HG02973 (cell line): ENCODE results near the gene CRBN.

Experiments
- ATAC-seq: cut with Tn5 transposase; IDR thresholded peaks from one replicate; pipeline ENCODE4 v1.9.1; 2021; ENCODE audit warnings: moderate library complexity; ENCODE audit not compliant: unreplicated experiment

The CRBN gene

DNA sequence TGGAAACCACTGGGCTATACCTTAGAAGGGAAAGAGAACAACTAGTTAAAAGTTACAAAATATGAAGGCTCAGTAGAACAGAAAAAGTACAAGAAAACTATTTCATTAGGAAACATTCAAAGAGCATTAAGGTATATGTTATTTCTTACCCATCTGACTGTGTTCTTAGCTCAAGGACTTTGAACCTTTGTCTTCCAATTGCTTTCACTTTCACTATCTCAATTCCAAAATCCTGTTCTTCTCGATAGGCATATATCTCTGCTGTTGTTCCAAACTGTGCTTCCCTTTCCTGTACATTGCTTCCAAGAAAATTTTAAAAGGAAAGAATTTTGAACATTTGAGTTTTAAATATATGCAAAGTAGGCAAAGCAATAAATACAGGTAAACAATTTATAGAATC, 6.9 kb downstream of the CRBN start:
- no peak for ATAC-seq

GRCh38 chr3:3170998-3171397, 8.5 kb downstream of the CRBN start:
- ATAC-seq, result no peak

GRCh38 chr3:3165650-3166049, 13.8 kb downstream of the CRBN start:
- ATAC-seq, result no peak

DNA sequence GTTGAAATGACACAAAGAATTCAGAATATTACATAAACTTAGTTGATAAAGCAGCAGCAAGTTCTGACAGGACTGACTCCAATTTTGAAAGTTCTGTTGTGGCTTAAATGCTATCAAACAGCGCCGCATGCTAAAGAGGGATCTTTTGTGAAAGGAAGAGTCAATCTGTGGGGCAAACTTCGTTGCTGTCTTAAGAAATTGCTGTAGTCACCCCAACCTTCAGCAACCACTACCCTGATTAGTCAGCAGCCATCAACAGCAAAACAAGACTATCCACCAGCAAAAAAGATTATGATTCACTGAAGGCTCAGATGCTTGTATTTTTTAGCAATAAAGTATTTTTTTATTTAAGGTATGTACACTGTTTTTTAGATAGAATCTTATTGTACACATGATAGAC, 14.2 kb downstream of the CRBN start:
- no peak for ATAC-seq

DNA sequence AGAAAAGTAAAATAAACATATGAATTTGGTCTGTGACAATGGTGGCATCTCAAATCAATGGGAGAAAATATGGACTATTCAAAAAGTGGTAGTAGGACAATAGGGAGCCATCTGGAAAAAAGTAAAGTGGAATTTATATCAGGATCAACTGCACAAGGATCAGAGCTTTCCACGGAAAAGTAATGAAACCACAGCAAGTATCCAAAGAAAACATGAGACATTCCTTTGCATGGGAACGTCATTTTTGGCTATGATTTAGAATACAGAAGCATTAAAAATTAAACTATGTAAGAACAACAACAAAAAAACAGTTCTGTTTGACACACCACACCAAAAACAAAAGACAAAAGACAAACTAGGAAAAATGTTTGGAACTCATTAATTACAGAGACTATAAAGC, 18.7 kb downstream of the CRBN start:
- ATAC-seq, result no peak

DNA sequence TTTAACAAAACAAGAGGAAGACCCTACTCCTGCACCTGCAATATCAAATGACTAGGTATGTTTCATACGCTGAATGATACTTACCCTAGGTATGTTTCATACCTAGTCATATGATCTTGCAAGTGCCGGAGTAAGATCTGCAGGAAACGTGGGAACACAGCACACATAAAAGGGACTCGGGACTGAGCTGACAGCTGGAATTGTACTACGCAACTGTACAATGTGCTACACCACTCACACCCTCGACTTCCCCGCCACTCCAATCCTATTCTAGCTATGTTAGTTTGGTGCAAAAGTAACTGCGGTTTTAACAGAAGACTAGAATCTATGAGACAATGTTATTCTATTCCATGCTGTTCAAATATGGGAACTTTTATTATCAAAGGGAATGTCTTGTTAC, 22.0 kb downstream of the CRBN start:
- no peak for ATAC-seq

GRCh38 chr3:3154879-3155610, 24.4 kb downstream of the CRBN start:
- ATAC-seq, result no peak

DNA sequence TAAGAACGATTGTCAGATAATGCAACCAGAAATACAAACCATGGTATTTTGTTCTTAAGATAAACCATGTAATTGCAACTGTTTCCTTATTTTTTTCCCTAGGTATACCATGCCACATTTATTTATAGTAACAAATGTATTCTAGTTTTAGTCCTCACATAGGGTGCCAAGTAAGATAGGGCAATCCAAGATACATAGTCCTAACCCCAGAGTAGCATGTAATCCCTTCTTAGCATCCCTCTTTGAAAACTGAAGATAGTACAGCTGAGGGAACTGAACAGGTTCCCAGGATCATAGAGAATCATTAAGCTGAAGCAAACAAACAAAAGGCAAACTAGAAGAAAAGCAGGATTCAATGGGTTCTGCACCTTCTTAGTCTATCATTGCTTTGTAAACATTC, 28.0 kb downstream of the CRBN start:
- ATAC-seq, result no peak

DNA sequence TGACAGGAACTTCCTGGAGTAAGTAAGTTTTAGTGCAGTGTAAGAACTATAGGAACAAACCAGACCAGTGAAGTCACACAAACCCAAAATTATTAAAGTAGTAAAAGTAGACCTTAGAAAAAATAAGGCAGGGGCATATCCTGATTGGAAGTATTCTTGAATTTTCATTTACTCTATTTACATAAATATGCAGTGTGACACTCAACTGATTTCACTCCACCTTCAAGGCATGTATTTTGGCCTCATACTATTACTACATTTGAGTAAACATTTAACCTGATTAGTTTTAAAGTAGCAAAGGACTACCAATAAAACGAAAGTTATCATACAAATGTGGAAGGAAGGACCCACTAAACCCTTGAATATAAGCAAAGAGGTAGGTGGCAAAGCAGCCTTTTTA, 29.9 kb downstream of the CRBN start:
- ATAC-seq, result no peak

DNA sequence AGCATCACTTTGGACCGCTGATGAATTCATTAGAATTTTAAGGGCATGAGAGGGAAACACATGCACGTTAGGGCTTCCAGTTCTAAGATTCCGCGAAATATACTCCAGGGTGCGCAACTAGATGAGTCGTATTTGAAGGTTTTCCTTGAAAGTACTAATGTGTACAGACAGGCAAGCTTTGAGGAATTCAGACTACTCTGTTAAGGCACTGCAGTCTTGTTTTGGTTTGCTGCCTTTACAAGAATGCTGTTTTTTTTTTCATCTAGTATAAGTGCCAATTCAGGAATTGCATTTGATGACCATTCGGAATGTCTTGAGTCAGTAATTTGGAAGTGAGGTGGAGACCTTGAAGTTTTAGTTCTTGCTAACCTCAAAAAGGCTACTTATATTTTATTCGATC, 33.7 kb downstream of the CRBN start:
- no peak for ATAC-seq

DNA sequence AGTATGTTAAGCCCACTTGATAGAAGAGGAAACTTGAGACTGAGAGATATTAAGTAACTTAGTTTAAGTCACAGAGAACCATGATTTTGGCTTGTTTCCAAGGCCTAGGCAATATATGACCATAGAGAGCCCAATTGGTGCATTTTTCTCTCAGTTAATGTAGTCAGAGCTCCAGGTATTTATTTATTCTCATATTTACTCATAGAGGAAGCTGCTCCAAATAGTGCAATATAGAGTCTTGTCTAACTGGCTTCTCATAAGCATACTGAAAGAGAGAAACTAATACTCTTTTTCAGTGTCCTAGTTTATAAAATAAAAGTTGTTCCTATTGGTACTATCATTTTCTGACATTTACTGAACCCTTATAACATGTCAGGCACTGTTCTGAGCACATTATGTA, 37.6 kb downstream of the CRBN start:
- ATAC-seq, result no peak

DNA sequence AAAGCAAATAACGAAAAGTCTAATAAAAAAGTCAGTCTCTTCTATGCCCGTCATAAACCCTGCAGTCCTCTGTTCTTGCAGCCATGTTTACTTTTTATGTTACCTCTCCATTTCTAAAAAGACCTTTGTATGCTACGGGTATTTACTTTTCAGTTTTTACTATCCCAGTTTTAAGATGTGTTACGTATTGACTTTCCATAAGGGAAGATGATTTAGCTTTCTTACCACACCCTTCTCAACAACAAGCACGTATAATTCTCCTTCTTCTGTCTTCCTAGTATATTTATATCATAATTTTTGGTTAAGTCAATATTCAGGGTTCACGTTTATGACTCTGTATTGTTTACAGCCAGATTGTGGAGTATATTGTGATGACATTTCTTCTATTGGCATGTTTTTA, 42.0 kb downstream of the CRBN start:
- ATAC-seq, result no peak

GRCh38 chr3:3134750-3135448, 44.6 kb downstream of the CRBN start:
- no peak for ATAC-seq

DNA sequence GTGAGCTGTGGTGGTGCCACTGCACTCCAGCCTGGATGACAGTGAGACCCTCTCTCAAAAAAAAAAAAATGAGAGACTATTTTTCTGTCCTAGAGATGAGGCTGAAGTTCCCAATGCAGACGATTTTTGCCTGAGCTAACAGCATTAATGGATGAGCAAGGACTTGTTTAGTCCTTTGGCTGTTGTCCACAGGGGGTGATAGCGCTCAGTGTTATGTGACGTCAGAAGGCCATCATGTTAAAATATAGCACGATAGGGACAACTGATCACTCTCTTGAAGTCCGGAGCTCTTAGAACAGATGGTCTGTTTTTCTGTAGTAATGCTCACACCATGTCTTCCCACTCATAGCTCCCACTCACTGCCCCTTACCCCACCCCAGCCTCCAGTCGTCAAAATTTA, 46.0 kb downstream of the CRBN start:
- no peak for ATAC-seq

- ATAC-seq, result no peak
Measured at GRCh38 chr3:3129579-3129978, 49.9 kb downstream of the CRBN start.

DNA sequence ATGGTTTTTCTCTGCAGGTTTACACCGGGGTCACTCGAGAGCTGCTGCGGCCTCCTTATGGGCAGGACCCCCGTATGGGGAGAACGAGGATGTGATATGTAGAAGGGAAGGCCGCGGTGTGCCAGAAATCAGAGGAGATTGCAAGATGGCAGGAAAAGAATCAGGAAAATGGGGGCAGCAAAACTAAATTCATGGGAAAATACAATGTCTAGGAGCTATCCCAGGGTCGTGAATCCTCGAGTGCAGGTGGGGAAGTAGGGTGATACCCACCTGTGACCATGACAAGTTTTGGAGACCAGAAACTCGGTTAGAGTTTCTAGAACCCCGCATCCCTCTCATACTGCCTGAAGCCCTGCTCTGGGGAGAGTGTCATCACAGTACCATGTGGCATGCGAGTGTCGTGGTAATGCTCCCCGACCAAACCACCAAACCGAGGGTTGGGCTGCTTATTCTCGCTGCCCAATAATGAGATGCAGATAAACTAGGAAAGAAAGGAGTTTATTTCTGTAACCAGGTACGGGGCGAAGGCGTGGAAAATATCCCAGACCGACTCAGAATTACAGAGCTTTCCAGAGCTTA, 52.0 kb downstream of the CRBN start:
- ATAC-seq, result peak; percentile 31

- peak; percentile 96 for ATAC-seq
Measured at GRCh38 chr3:3126477-3127431, 52.7 kb downstream of the CRBN start, which contains the start of gene TRNT1. TSS of gene TRNT1 (plus strand) at chr3:3126940. CDS start at chr3:3129041, 2,101 bp downstream.

- ATAC-seq, result no peak
Measured at GRCh38 chr3:3125977-3126376, 53.5 kb downstream of the CRBN start.

DNA sequence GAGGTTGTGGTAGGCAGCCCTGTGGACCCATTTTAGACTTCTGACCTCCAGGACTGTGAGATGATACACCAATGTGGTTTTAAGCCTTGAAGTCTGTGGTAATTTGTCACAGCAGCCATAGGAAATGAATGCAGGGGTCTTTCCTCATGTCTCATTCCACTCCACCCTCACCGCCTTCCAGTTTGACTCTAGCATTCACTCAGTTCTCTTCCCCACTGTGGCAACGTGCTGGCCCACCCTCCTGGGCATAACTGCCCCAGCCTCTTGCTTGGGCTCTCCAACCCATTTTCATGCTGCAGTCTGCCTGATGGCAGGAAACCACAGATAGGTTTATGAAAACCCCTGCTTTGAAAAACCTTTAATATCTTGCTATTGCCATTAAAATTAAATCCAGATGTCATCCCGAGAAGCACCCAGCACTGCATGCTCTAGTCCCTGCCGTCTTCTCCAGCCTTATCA, 60.1 kb downstream of the CRBN start:
- no peak for ATAC-seq

DNA sequence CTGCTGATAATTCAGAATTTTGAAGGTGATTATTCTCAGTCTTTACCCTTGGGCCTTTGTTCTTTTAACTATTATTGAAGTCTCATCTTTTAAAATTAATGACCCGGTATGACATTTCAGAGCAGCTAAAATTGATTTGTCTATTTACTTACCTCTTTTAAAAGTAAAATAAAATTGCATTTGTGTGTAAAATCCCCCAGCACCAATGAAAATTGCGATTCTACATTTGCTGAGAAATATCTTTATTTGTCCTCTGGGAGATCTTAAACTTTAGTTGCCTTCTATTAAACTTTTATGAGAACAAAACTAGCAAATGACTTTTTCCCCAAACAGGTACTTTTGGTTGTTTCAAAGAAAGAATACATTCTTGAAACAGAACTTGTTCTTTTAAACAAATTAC, 61.8 kb downstream of the CRBN start:
- no peak for ATAC-seq
